ENCODE data around the gene TMEM204.

- TF ChIP-seq CTCF (IDR thresholded peaks at IDR 0.05), result no peak
- TF ChIP-seq POLR2A (IDR thresholded peaks at IDR 0.05), result no peak
These were observed 13.6 kb upstream of the TMEM204 start for GRCh38 chr16:1519831-1520230.

Measured in suprapubic skin (tissue), 3 donors.